Measurements from ENCODE around the gene KDR. TPM values are rescaled to one million over a fixed set of nuclear protein-coding genes. Genes with fewer than 3 reads are reported as not detected.

Gene KDR
- total RNA-seq, 2 donors from 2014 or later: 2.1 to 14.9 TPM

DNA sequence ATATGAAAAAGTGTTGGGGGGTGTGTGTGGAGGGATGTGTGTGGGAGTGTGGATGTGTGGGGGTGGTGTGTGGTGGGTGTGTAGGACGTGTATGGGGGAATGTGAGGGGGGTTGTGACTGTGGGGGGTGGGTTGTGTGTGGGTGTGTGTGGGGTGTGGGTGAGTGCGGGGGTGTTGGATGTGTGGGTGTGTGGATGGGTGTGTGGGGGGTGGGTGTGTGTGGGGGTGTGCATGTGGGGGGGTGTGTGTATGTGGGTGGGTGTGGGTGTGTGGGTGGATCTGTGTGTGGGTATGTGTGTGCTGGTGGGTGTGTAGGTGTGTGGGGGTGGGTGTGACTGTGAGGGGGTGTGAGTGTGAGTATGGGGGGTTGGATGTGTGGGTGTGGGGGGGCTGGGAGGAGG, 47.8 kb downstream of the KDR start:
- Mint-ChIP-seq H3K27ac (no peak overlapping the region), H3K27me3 (ENCODE audit: insufficient read depth) (no peaks in the 10 kb centered on the region), H3K36me3 (ENCODE audit: low read depth) (no peaks in the 10 kb centered on the region), H3K4me1 (peaks cover 51% of the 10 kb centered on the region), H3K4me3 (no peak overlapping the region), H3K9me3 (no peaks in the 10 kb centered on the region)
- Histone ChIP-seq H3K4me3 (ENCODE audit: low read length) (no peak overlapping the region), H3K27ac (ENCODE audit: low read depth, low read length) (no peak overlapping the region), H3K9ac (ENCODE audit: extremely low read depth, low read length, poor library complexity, severe bottlenecking) (no peak overlapping the region), H3K4me1 (ENCODE audit: control insufficient read depth, insufficient read depth, low read length) (peaks cover 26% of the 10 kb centered on the region), H3K36me3 (ENCODE audit: control insufficient read depth, insufficient read depth, low read length) (no peaks in the 10 kb centered on the region), H3K27me3 (ENCODE audit: control insufficient read depth, insufficient read depth, low read length, poor library complexity, severe bottlenecking) (no peaks in the 10 kb centered on the region), H3K9me3 (ENCODE audit: control insufficient read depth, low read length) (no peaks in the 10 kb centered on the region)
- no peak for DNase-seq
- TF ChIP-seq, protein P1, sequence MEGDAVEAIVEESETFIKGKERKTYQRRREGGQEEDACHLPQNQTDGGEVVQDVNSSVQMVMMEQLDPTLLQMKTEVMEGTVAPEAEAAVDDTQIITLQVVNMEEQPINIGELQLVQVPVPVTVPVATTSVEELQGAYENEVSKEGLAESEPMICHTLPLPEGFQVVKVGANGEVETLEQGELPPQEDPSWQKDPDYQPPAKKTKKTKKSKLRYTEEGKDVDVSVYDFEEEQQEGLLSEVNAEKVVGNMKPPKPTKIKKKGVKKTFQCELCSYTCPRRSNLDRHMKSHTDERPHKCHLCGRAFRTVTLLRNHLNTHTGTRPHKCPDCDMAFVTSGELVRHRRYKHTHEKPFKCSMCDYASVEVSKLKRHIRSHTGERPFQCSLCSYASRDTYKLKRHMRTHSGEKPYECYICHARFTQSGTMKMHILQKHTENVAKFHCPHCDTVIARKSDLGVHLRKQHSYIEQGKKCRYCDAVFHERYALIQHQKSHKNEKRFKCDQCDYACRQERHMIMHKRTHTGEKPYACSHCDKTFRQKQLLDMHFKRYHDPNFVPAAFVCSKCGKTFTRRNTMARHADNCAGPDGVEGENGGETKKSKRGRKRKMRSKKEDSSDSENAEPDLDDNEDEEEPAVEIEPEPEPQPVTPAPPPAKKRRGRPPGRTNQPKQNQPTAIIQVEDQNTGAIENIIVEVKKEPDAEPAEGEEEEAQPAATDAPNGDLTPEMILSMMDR (conservative IDR thresholded peaks at IDR 0.05): no peak
- 92% methylated on average over 2 of the region's 2 CpGs; no CpG with 5 or more reads in 1 of the 2 experiments for WGBS, 2 experiments (ENCODE audit: insufficient coverage in 1 of 2, insufficient read length in 1 of 2)

DNA sequence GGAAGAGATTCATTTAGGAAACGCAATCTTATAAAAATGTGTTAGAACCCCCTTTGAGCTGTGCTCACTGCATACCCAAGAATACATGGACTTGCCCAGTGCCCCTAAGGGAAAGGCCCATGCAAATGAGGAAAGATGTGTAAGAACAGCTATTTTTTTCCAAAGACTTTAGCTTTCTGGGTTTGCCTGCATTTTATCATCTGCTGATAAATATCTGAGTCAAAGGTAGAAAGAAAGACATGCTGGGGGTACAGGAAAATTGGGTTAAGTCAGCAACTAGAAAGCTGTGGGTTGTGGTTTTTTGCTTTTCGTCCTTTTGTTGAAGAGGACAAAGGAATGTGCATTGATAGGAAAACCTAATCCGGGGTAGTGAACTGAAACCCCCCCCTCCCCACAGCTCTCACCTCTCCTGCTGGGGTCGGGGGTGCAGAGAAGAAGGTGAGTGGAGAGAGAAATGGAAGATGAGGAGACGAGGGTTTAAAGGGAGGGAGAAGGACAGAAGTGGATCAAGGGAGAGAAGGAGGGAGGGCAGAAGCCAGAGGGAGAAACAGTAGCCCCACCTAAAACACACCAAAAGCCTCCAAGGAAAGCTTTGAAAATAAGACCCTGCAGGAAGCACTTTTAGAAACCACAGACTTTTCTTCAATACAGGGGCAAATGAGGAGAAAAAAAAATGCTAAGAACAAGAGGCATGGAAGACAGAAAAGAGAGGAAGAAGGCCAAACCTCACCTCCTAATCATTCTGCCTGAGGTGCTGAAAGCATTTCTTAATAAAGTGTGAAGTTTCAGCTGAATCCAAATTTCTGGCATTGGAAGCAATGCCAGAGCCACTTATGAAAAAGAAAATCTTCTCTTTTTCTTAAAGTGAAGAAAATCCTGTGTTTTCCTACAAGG, 49.3 kb downstream of the KDR start:
- no peak overlapping the region for H3K27ac ChIP-seq (ENCODE audit: low read depth, low read length)
- DNase-seq: peak; percentile 56
- no peaks in the 10 kb centered on the region for H3K36me3 Mint-ChIP-seq (ENCODE audit: low read depth)
- peak overlapping the region; percentile 68 for H3K4me3 ChIP-seq (ENCODE audit: low read length)
- WGBS, 2 experiments (ENCODE audit: insufficient coverage in 1 of 2, insufficient read length in 1 of 2): 33 to 89% methylated on average over 1 to 4 of the region's 5 CpGs
- H3K9me3 Mint-ChIP-seq: no peaks in the 10 kb centered on the region
- peaks cover 51% of the 10 kb centered on the region for H3K4me1 Mint-ChIP-seq
- H3K4me1 ChIP-seq (ENCODE audit: control insufficient read depth, insufficient read depth, low read length): peaks cover 26% of the 10 kb centered on the region
- peak overlapping the region; percentile 88 for H3K27ac Mint-ChIP-seq
- H3K27me3 Mint-ChIP-seq (ENCODE audit: insufficient read depth): no peaks in the 10 kb centered on the region
- no peaks in the 10 kb centered on the region for H3K36me3 ChIP-seq (ENCODE audit: control insufficient read depth, insufficient read depth, low read length)
- H3K27me3 ChIP-seq (ENCODE audit: control insufficient read depth, insufficient read depth, low read length, poor library complexity, severe bottlenecking): no peaks in the 10 kb centered on the region
- no peak overlapping the region for H3K9ac ChIP-seq (ENCODE audit: extremely low read depth, low read length, poor library complexity, severe bottlenecking)
- no peaks in the 10 kb centered on the region for H3K9me3 ChIP-seq (ENCODE audit: control insufficient read depth, low read length)
- peak overlapping the region; percentile 36 for H3K4me3 Mint-ChIP-seq
- TF ChIP-seq, protein P1 (conservative IDR thresholded peaks at IDR 0.05): no peak

DNA sequence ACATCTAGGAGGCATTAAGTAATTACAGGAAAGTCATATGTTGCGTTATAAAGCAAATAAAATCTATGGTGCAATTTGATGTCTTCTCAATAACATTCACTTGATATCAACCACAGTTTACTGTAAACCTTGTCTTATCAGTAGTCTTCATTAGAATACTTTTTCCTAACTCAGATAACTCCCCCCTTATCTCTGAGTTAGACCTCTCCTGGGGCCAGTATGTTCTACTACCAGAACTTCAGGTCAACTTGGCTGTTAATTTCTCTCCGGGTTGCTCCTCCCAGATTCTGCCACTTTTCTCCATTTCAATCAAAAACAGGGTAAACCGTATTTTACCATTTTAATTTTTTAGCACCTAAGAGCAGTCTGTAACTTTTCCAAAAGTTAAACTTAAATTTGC, 50.0 kb downstream of the KDR start:
- Histone ChIP-seq H3K27ac (ENCODE audit: low read depth, low read length) (no peak overlapping the region), H3K9ac (ENCODE audit: extremely low read depth, low read length, poor library complexity, severe bottlenecking) (no peak overlapping the region), H3K9me3 (ENCODE audit: control insufficient read depth, low read length) (no peaks in the 10 kb centered on the region), H3K27me3 (ENCODE audit: control insufficient read depth, insufficient read depth, low read length, poor library complexity, severe bottlenecking) (no peaks in the 10 kb centered on the region), H3K36me3 (ENCODE audit: control insufficient read depth, insufficient read depth, low read length) (no peaks in the 10 kb centered on the region), H3K4me3 (ENCODE audit: low read length) (peak overlapping the region; percentile 68), H3K4me1 (ENCODE audit: control insufficient read depth, insufficient read depth, low read length) (peaks cover 20% of the 10 kb centered on the region)
- H3K27ac Mint-ChIP-seq: peak overlapping the region; percentile 88
- no peaks in the 10 kb centered on the region for H3K36me3 Mint-ChIP-seq (ENCODE audit: low read depth)
- TF ChIP-seq, protein P1 (conservative IDR thresholded peaks at IDR 0.05): no peak
- H3K27me3 Mint-ChIP-seq (ENCODE audit: insufficient read depth): no peaks in the 10 kb centered on the region
- H3K4me3 Mint-ChIP-seq: peak overlapping the region; percentile 36
- peaks cover 45% of the 10 kb centered on the region for H3K4me1 Mint-ChIP-seq
- no peak for DNase-seq
- H3K9me3 Mint-ChIP-seq: no peaks in the 10 kb centered on the region
- 67 to 72% methylated on average over 2 to 3 of the region's 3 CpGs for WGBS, 2 experiments (ENCODE audit: insufficient coverage in 1 of 2, insufficient read length in 1 of 2)
